ENCODE data around the gene KCND3. TPM values are rescaled to one million over a fixed set of nuclear protein-coding genes. Genes with fewer than 3 reads are reported as not detected.

The KCND3 gene
- total RNA-seq, 3 donors from 2014 or later (not counting 1 experiment from before 2014, with no cell fraction given) = 0.07 to 0.16 TPM; not detected in 1

DNA sequence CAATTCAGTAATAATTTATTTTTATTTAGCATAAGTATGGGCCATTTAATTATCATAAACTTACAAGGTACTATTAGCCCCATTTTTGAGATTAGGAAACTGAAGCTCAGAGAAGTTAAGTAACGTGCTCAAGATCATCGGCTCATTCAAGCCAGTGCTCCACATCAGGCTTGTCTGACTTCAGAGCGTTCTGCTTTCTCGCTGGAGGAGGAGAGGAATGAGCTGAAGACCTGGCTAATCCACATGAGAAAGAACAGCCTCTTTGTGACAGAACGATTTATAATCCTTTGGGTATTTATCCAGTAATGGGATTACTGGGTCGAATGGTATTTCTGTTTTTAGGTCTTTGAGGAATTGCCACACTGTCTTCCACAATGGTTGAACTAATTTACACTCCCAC, 194.1 kb downstream of the KCND3 start:
- Mint-ChIP-seq H3K4me1 (no peaks in the 10 kb centered on the region), H3K36me3 (no peaks in the 10 kb centered on the region), H3K9me3 (no peaks in the 10 kb centered on the region), H3K4me3 (no peak overlapping the region), H3K27me3 (ENCODE audit: low read depth in 2 of 2) (peaks cover 21 to 23% of the 10 kb centered on the region in 2 donors), H3K27ac (no peak overlapping the region)
- H3K27ac ChIP-seq (ENCODE audit: low read length) = no peak overlapping the region
- ATAC-seq = no peak
- TF ChIP-seq, protein P1, sequence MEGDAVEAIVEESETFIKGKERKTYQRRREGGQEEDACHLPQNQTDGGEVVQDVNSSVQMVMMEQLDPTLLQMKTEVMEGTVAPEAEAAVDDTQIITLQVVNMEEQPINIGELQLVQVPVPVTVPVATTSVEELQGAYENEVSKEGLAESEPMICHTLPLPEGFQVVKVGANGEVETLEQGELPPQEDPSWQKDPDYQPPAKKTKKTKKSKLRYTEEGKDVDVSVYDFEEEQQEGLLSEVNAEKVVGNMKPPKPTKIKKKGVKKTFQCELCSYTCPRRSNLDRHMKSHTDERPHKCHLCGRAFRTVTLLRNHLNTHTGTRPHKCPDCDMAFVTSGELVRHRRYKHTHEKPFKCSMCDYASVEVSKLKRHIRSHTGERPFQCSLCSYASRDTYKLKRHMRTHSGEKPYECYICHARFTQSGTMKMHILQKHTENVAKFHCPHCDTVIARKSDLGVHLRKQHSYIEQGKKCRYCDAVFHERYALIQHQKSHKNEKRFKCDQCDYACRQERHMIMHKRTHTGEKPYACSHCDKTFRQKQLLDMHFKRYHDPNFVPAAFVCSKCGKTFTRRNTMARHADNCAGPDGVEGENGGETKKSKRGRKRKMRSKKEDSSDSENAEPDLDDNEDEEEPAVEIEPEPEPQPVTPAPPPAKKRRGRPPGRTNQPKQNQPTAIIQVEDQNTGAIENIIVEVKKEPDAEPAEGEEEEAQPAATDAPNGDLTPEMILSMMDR (IDR thresholded peaks at IDR 0.05) = no peak
- 88% methylated on average over 6 of the region's 6 CpGs for WGBS (ENCODE audit: insufficient coverage)
- H3K36me3 ChIP-seq (ENCODE audit: control insufficient read depth, insufficient read depth, low read length) = no peaks in the 10 kb centered on the region
- intact Hi-C loops (cut with micrococcal nuclease) = no loop called here
- DNase-seq = no peak
- H3K27me3 ChIP-seq (ENCODE audit: control insufficient read depth, insufficient read depth, low read length) = no peaks in the 10 kb centered on the region
- no peak overlapping the region for H3K4me3 ChIP-seq (ENCODE audit: low read length)
- H3K4me1 ChIP-seq (ENCODE audit: control insufficient read depth, insufficient read depth, low read length) = no peaks in the 10 kb centered on the region
- H3K9me3 ChIP-seq (ENCODE audit: control insufficient read depth, insufficient read depth, low read length) = no peaks in the 10 kb centered on the region

DNA sequence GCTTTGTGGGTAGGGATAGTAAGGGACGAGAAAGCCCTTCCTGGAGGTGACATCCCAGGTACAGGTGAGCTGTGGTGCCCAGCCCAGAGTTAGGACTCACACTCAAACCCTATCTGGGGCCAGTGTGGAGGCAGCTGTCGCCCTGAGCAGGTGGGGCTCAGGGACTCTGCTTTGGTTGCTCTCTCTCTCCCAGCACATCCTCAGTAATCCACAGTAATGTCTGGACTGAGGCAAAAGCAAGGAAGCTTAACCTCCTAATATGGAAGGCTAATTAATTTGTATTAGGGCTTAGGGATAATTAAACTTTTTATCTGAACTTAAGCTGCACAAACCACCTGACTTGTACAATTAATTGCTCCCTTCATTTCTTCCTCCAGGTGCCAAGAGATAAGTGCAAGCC, 195.5 kb downstream of the KCND3 start:
- H3K4me3 Mint-ChIP-seq = no peak overlapping the region
- Histone ChIP-seq H3K27ac (ENCODE audit: low read length) (no peak overlapping the region), H3K4me1 (ENCODE audit: control insufficient read depth, insufficient read depth, low read length) (no peaks in the 10 kb centered on the region), H3K27me3 (ENCODE audit: control insufficient read depth, insufficient read depth, low read length) (no peaks in the 10 kb centered on the region), H3K9me3 (ENCODE audit: control insufficient read depth, insufficient read depth, low read length) (no peaks in the 10 kb centered on the region), H3K4me3 (ENCODE audit: low read length) (no peak overlapping the region), H3K36me3 (ENCODE audit: control insufficient read depth, insufficient read depth, low read length) (no peaks in the 10 kb centered on the region)
- intact Hi-C loops (cut with micrococcal nuclease) = no loop called here
- peaks cover 22 to 30% of the 10 kb centered on the region in 2 donors for H3K27me3 Mint-ChIP-seq (ENCODE audit: low read depth in 2 of 2)
- no peak overlapping the region for H3K27ac Mint-ChIP-seq
- H3K9me3 Mint-ChIP-seq = no peaks in the 10 kb centered on the region
- WGBS (ENCODE audit: insufficient coverage) = 40% methylated on average over 2 of the region's 2 CpGs
- TF ChIP-seq, protein P1 (IDR thresholded peaks at IDR 0.05) = no peak
- DNase-seq = no peak
- H3K36me3 Mint-ChIP-seq = no peaks in the 10 kb centered on the region
- no peak for ATAC-seq
- H3K4me1 Mint-ChIP-seq = peaks cover 0 to 5% of the 10 kb centered on the region in 2 donors

DNA sequence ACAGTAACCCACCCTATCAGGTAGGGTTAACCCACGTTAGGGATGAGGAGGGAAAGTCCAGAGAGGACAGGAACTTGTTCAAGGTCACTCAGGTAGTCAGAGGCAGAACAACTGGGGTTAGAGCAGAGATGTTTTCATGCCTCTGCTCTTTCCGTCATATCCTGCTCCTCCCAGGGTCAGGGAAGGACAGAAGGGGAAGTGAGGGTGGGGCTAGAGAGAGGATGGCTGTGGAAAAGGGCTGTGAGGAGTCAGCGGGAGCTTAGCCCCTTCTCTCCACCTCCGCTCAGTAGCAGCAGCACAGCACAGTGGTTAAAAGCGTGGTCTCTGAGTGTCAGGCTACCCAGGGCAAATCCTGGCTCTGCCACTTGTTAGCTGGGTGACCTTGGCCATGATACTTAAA, 197.2 kb downstream of the KCND3 start:
- H3K27ac ChIP-seq (ENCODE audit: low read length) = no peak overlapping the region
- Mint-ChIP-seq H3K27ac (no peak overlapping the region), H3K27me3 (ENCODE audit: low read depth in 2 of 2) (peaks cover 23 to 35% of the 10 kb centered on the region in 2 donors), H3K4me3 (no peak overlapping the region), H3K4me1 (peaks cover 0 to 6% of the 10 kb centered on the region in 2 donors), H3K36me3 (no peaks in the 10 kb centered on the region), H3K9me3 (no peaks in the 10 kb centered on the region)
- H3K4me3 ChIP-seq (ENCODE audit: low read length) = no peak overlapping the region
- intact Hi-C loops (cut with micrococcal nuclease) = no loop called here
- H3K9me3 ChIP-seq (ENCODE audit: control insufficient read depth, insufficient read depth, low read length) = no peaks in the 10 kb centered on the region
- ATAC-seq (no peak), DNase-seq (no peak)
- TF ChIP-seq, protein P1 (IDR thresholded peaks at IDR 0.05) = no peak
- H3K36me3 ChIP-seq (ENCODE audit: control insufficient read depth, insufficient read depth, low read length) = no peaks in the 10 kb centered on the region
- no peaks in the 10 kb centered on the region for H3K4me1 ChIP-seq (ENCODE audit: control insufficient read depth, insufficient read depth, low read length)
- WGBS (ENCODE audit: insufficient coverage) = 65% methylated on average over 5 of the region's 5 CpGs
- H3K27me3 ChIP-seq (ENCODE audit: control insufficient read depth, insufficient read depth, low read length) = no peaks in the 10 kb centered on the region

DNA sequence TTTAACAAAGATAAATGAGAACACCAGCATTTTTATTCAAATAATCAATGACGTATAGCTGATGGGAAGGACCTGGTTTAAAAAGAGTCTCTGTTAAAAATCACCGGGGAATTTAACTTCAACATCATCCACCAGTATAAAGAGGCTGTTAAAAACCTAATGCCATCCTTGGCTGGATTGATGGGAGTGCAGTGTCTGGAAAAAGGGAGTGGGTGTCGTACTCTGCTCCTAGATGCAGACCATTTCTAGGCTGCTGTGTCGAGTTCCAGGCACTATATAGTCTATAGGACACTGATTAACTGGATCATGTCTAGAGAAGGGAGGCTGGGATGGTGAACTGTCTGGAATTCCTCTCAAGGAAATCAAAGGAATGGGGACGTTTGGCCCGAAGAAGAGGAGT, 197.7 kb downstream of the KCND3 start:
- Histone ChIP-seq H3K27me3 (ENCODE audit: control insufficient read depth, insufficient read depth, low read length) (no peaks in the 10 kb centered on the region), H3K36me3 (ENCODE audit: control insufficient read depth, insufficient read depth, low read length) (no peaks in the 10 kb centered on the region), H3K9me3 (ENCODE audit: control insufficient read depth, insufficient read depth, low read length) (no peaks in the 10 kb centered on the region), H3K27ac (ENCODE audit: low read length) (no peak overlapping the region), H3K4me3 (ENCODE audit: low read length) (no peak overlapping the region), H3K4me1 (ENCODE audit: control insufficient read depth, insufficient read depth, low read length) (no peaks in the 10 kb centered on the region)
- 77% methylated on average over 5 of the region's 6 CpGs for WGBS (ENCODE audit: insufficient coverage)
- DNase-seq (no peak), ATAC-seq (no peak)
- H3K4me3 Mint-ChIP-seq = no peak overlapping the region
- H3K9me3 Mint-ChIP-seq = no peaks in the 10 kb centered on the region
- TF ChIP-seq, protein P1 (IDR thresholded peaks at IDR 0.05) = no peak
- H3K27ac Mint-ChIP-seq = no peak overlapping the region
- peaks cover 23 to 35% of the 10 kb centered on the region in 2 donors for H3K27me3 Mint-ChIP-seq (ENCODE audit: low read depth in 2 of 2)
- H3K4me1 Mint-ChIP-seq = peaks cover 0 to 6% of the 10 kb centered on the region in 2 donors
- intact Hi-C loops (cut with micrococcal nuclease) = no loop called here
- H3K36me3 Mint-ChIP-seq = no peaks in the 10 kb centered on the region

All from natural killer cell (primary cell).